Activated CD8-positive, alpha-beta memory T cell treated with anti-CD3 and anti-CD28 coated beads for 48 hours (primary cell): ENCODE results near the gene TRDN.
"Not testable (repeated sequence)": the region's sequence is repeated elsewhere in the genome, so short reads cannot be mapped to it uniquely, and the experiment has no call there.

Experiments used
- DNase-seq, 3 experiments: peaks; one replicate each; pipeline ENCODE4 v3.0.0-alpha.2; 2020; ENCODE audit warnings: low read depth in 2 of 3, low spot score in 2 of 3

TRDN gene

GRCh38 chr6:123314459-123314858 is 322.3 kb downstream of the TRDN start:
- DNase-seq = not testable (repeated sequence)

GRCh38 chr6:123309130-123309529 is 327.6 kb downstream of the TRDN start:
- no peak for DNase-seq

GRCh38 chr6:123306334-123306733 is 330.4 kb downstream of the TRDN start:
- DNase-seq = no peak

- no peak for DNase-seq
These were observed 341.1 kb downstream of the TRDN start for GRCh38 chr6:123295672-123296071.

DNA sequence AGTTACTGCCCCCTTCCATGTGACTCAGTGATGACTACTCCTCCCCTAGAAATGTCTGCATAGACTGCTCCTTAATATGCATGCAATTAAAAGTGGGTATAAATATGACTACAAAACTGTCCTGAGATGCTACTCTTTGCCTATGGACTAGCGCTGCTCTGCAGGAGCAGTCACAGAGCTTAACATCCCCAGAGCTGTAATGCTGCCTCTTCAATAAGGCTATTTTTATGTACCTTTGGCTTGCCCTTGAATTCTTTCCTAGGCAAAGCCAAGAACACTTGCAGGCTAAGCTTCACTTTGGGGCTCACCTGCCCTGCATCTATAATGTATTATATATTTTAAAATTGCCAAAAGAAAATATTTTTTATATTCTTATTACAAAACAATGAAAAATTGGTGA is 341.6 kb downstream of the TRDN start:
- no peak for DNase-seq

GRCh38 chr6:123288649-123289048 is 348.1 kb downstream of the TRDN start:
- no peak for DNase-seq

GRCh38 chr6:123276546-123276980 is 360.2 kb downstream of the TRDN start:
- DNase-seq = no peak

DNA sequence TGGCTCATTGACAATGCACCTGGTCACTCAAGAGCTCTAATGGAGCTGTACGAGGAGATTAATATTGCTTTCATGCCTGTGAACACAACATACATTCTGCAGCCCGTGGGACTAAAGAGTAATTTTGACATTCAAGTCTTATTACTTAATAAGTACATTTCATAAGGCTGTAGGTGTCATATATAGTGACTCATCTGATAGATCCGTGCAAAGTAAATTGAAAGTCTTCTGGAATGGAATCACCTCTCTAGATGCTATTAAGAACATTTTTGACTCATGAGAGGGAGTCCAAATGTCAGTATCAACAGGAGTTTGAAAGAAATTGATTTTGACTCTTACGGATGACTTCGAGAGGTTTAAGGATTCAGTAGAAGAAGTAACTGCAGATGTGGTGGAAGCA is 372.8 kb downstream of the TRDN start:
- DNase-seq = no peak

- DNase-seq = no peak
These were observed 396.1 kb downstream of the TRDN start for GRCh38 chr6:123240626-123241025.

DNA sequence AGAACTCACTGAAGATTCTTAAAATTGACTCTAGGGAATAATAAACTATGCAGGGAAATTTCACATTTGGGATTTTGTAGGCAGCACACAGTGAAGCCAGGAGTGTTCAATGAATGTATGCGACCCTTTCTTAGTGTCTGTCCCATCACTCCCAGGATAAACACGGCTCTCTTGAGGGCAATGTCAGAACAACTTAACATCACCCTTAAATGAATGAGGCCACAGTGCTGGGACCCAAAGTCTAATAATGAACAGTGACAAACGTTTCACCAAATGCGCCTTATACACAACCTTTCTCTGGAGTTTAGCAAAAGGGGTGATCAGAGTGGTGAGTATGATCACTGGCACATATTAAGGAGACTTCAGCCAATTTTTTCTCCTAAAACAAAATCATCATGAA is 403.4 kb downstream of the TRDN start:
- no peak for DNase-seq

DNA sequence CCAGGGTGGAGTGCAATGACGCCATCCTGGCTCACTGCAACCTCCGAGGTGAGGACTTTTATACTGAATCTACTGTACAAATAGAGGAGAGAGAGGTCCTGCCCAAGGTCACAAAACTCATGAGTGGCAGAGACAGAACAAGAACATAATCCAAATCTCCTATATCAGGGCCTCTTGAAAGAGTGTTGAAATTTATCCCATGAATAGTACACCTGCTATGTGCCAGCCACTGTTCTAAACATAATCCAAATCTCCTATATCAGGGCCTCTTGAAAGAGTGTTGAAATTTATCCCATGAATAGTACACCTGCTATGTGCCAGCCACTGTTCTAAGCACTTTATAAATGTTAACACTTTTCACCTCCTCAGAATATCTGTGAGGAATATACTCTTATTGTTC is 409.0 kb downstream of the TRDN start:
- not testable (repeated sequence) for DNase-seq

DNA sequence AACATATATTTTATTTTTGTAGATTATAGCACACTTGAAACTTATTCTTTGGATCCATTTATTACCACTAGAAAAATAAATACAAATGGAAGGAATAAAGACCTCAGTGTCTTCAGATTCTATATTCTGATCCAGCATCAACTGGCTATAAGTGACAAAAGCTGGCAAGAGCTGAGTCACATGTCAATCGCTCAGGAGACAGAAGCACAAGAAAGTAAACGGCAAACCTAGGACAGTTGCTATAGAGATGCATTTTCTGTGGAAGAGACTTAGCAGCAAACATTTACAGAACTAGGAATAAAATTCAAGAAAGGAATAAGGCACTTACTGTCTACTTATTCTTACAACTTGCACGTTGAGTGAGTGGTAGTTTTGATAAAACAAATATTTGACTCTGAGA is 410.4 kb downstream of the TRDN start:
- DNase-seq = no peak

DNA sequence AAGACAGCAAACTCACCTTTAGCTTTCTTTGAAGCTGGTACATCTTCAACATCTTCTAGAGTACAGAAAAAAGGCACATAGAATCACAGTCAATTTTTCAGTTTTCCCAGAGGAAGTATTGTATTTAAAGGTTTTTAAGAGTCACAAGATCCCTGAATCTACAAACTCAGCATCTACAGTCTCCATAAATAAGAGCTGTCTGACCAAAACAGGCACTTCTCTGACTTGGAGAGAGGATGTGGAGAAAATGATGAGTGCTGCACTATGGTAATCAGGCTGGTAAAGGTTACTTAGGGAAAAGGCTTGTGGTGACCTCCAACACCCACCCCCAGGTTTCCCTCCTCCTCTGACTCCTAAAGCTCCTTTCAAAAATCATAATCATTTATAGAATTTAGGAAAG is 412.7 kb downstream of the TRDN start:
- no peak for DNase-seq

- no peak for DNase-seq
These were observed 413.3 kb downstream of the TRDN start for GRCh38 chr6:123223461-123223860.

DNA sequence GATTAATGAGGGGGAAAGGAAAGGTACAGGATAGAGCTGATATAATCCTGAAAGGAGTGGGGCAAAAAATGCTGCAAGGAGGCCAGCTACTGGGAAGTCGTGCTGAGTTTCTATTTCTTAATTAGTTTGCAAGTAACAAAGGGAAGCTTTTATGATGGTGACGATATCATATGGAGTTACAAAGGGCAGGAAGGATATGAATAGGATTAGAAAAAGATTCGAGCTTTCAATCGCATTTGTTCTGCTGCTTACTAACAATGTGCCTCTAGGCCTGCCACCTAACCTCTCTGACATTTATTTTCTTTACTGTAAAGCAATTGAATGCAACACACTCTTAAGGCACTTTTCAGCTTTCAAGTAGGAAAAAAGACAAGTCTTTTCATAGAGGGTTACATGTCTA is 421.5 kb downstream of the TRDN start:
- DNase-seq = no peak

- no peak for DNase-seq
These were observed 422.3 kb downstream of the TRDN start for GRCh38 chr6:123214433-123214832.

- DNase-seq = no peak
These were observed 422.8 kb downstream of the TRDN start for GRCh38 chr6:123213921-123214320.

DNA sequence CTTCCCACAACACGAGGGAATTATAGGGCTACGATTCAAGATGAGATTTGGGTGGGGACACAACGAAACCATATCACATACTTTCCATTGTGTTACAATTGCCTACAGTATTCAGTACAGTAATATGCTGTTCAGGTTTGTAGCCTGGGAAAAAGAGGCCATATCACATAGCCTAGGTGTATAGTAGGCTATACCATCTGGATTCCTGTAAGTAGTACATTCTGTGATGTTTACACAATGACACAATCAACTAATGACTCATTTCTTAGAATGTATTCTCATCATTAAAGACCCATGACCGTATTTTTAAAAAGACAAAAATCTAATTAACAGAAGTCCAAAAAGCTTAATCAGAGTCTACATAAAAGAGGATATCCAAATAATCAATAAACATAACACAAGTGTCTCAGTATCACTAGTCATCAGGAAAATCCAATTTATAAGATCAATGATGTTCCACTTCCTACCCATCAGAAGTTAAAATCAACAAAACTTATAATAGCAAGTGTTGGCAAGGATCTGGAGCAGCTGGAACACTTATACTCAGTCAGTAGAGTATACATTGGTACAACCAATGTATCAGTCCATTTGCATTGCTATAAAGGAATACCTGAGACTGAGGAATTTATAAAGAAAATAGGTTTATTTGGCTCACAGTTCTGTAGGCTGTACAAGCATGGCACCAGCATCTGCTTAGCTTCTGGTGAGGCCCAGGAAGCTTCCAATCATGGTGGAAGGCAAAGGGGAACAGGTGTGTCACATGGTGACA is 424.8 kb downstream of the TRDN start:
- DNase-seq = no peak

DNA sequence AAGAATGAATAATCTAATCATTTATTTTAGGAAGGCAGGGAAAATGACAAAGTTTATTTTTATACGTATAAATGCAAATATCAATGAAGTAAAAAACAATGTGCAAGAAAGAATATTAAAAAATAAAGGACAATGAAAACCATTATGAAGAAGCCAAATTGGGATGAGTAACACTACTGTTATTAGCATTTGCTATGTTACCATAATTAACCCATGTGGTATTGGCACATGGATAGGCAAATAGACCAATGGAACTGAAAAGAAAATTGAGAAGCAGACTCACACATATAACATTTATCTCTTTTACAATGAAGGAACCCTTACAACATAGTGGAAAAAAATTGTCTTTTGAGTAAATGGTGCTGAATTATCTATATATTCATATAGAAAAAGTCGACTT is 426.1 kb downstream of the TRDN start:
- no peak for DNase-seq

GRCh38 chr6:123207967-123208510 is 428.7 kb downstream of the TRDN start:
- DNase-seq = no peak

DNA sequence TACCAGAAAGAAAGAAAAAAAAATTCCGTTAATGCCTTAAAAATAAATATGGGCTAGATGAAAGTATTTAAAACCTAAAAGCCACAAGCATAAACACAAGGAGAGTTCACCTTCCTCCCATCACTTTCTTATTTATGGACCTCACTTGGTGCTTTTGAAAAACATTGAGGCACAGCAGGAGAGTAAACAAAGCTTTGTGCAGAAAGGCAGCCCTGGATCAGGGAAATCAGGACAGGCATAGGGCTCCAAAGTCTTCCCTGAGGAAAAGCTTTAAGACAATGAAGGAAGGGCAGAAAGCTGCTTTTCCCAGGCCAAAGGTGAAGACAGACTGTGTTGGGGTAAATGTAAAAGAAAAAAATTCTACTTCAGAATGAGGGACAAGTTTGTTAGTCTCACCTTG is 432.8 kb downstream of the TRDN start:
- DNase-seq = no peak

- no peak for DNase-seq
These were observed 434.8 kb downstream of the TRDN start for GRCh38 chr6:123201869-123202372.

- no peak for DNase-seq
These were observed 443.5 kb downstream of the TRDN start for GRCh38 chr6:123193298-123193697.
